Brain microvascular endothelial cell (primary cell): ENCODE data around the gene PRSS1.

ENCODE experiments used
- DNase-seq: peaks from one replicate; pipeline ENCODE4 v3.0.0-alpha.2; 2020
- H3K27ac ChIP-seq: fragments of 250-450 bp; sonication (Bioruptor Pico); 2 replicates; pipeline ENCODE4 v1.5.1; 2020; ENCODE audit warnings: mild to moderate bottlenecking, moderate library complexity
- H3K27me3 ChIP-seq: fragments of 250-450 bp; sonication (Bioruptor Pico); replicated peaks from 2 replicates; pipeline ENCODE4 v1.5.1; 2020; ENCODE audit warnings: mild to moderate bottlenecking
- H3K36me3 ChIP-seq: fragments of 250-450 bp; sonication (Bioruptor Pico); replicated peaks from 2 replicates; pipeline ENCODE4 v1.5.1; 2020; ENCODE audit warnings: mild to moderate bottlenecking
- H3K4me3 ChIP-seq: 2 replicates; pipeline ENCODE4 v1.5.1; 2011; ENCODE audit warnings: low read depth, mild to moderate bottlenecking, control low read depth, low read length, moderate library complexity
- CTCF ChIP-seq: IDR thresholded peaks from 2 replicates; pipeline ENCODE4 v1.5.1; 2011; ENCODE audit warnings: low read depth, mild to moderate bottlenecking, moderate library complexity, low read length, control low read depth, inconsistent platforms; ENCODE audit errors: missing control alignments
- in situ Hi-C: cut with HindIII; loops from 2 replicates; pipeline ENCODE4 v1.10.0; 2017; ENCODE audit warnings: low sequenced_read_pairs, low pct_ligation_motif_present

The PRSS1 gene

GRCh38 chr7:142711746-142712616 is 37.3 kb upstream of the PRSS1 start:
- DNase-seq, result peak; percentile 21
- TF ChIP-seq CTCF, result peak; percentile 78
- H3K27ac ChIP-seq, result no peak overlapping the region
- H3K36me3 ChIP-seq, result no peaks in the 10 kb centered on the region
- H3K4me3 ChIP-seq, result no peak overlapping the region
- in situ Hi-C loops, result no loop called here
- H3K27me3 ChIP-seq, result no peaks in the 10 kb centered on the region

DNA sequence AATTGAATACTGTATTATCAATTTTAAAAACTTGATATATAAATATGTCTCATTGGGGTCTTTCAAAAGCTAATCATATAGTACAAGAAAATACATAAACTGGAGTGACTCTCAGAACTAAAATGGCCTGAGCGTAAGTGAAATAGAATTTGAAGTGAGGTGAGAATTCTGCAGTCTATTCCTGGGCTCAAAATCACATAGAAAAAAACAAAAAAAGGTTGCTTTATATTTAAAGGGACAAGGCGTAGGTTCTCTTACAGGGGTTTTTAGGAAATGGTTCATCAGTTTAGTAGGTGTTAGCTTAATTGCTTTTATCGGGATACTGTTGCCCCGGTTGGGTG is 36.7 kb upstream of the PRSS1 start:
- H3K4me3 ChIP-seq, result no peak overlapping the region
- DNase-seq, result no peak
- H3K27me3 ChIP-seq, result no peaks in the 10 kb centered on the region
- no peak overlapping the region for H3K27ac ChIP-seq
- H3K36me3 ChIP-seq, result no peaks in the 10 kb centered on the region
- in situ Hi-C loops, result no loop called here
- no peak for TF ChIP-seq CTCF

DNA sequence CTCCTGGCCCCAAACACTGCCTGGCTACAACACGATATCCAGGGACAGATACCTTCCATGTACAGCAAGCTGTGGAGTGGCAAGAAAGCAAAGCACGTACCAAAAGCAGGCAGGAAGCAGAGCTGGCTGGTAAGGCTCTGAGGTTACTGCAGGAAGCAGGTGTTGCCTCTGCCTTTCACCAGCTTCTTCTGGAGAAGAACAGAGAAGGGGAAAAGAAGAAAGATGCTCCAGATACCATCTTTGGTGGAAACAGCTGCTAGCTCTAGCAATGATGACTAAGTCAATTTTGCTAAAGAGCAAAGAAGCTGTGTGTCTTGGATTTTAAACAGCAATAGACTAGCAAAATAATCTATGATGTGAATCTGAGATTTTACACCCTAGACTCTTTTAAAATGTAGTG is 34.9 kb upstream of the PRSS1 start:
- no peak overlapping the region for H3K4me3 ChIP-seq
- no peak for DNase-seq
- no peaks in the 10 kb centered on the region for H3K27me3 ChIP-seq
- in situ Hi-C loops, result no loop called here
- no peak overlapping the region for H3K27ac ChIP-seq
- H3K36me3 ChIP-seq, result no peaks in the 10 kb centered on the region
- no peak for TF ChIP-seq CTCF

GRCh38 chr7:142716596-142716995 is 32.7 kb upstream of the PRSS1 start:
- no peaks in the 10 kb centered on the region for H3K27me3 ChIP-seq
- peak; percentile 7 for DNase-seq
- in situ Hi-C loops, result no loop called here
- TF ChIP-seq CTCF, result no peak
- no peak overlapping the region for H3K4me3 ChIP-seq
- H3K27ac ChIP-seq, result no peak overlapping the region
- H3K36me3 ChIP-seq, result no peaks in the 10 kb centered on the region

DNA sequence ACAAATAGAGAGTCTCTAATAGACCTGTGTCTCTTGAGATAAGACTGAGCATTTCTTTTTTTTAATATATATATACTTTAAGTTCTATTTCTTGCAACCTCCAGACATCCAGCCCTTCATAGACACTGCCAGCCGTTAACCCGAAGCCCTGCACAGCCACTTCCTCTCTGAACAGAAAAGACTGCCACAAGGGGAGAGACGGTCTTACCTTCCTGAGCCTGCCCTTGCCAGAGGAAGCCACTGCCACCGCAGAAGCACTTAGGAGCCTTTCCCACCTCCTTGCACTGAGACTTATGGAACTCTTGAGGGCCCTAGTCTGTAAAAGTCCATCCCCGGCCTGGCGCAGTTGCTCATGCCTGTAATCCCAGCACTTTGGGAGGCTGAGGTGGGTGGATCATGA is 31.8 kb upstream of the PRSS1 start:
- no peak overlapping the region for H3K27ac ChIP-seq
- TF ChIP-seq CTCF, result no peak
- no peak for DNase-seq
- in situ Hi-C loops, result no loop called here
- H3K4me3 ChIP-seq, result no peak overlapping the region
- no peaks in the 10 kb centered on the region for H3K36me3 ChIP-seq
- no peaks in the 10 kb centered on the region for H3K27me3 ChIP-seq

- in situ Hi-C loops, result no loop called here
- Histone ChIP-seq H3K4me3 (no peak overlapping the region), H3K27me3 (no peaks in the 10 kb centered on the region), H3K27ac (no peak overlapping the region), H3K36me3 (no peaks in the 10 kb centered on the region)
- DNase-seq, result no peak
- no peak for TF ChIP-seq CTCF
These were observed 31.0 kb upstream of the PRSS1 start for GRCh38 chr7:142718313-142718712.
